GM23338 (cell line): Measurements from ENCODE around the gene CBFA2T3. TPM values are rescaled to one million over a fixed set of nuclear protein-coding genes. Genes with fewer than 3 reads are reported as not detected.

Experiments used
- ATAC-seq: fragments of 200-7000 bp; cut with Tn5 transposase; 3 replicates; pipeline ENCODE4 v1.9.1; 2020
- DNase-seq: peaks from one replicate; pipeline ENCODE4 v3.0.0-alpha.2; 2015; ENCODE audit warnings: low spot score
- H2AFZ ChIP-seq: fragments of 200-600 bp; sonication (generic); 2 replicates; pipeline ENCODE4 v1.8.0; 2016; ENCODE audit warnings: antibody characterized with exemption, mild to moderate bottlenecking, moderate library complexity
- H3F3A ChIP-seq: fragments of 200-600 bp; sonication (generic); replicated peaks from 2 replicates; pipeline ENCODE4 v1.8.0; 2017; ENCODE audit warnings: antibody characterized with exemption, mixed run types, low read depth
- H3K27ac ChIP-seq: fragments of 200-600 bp; sonication (generic); 2 replicates; pipeline ENCODE4 v1.6.1; 2016; ENCODE audit warnings: low read depth
- H3K27me3 ChIP-seq: fragments of 200-600 bp; sonication (generic); 2 replicates; pipeline ENCODE4 v1.8.0; 2016; ENCODE audit warnings: mild to moderate bottlenecking, mixed run types, moderate library complexity; ENCODE audit not compliant: insufficient read depth
- H3K36me3 ChIP-seq: fragments of 200-600 bp; sonication (generic); 2 replicates; pipeline ENCODE4 v1.8.0; 2016; ENCODE audit warnings: mild to moderate bottlenecking; ENCODE audit not compliant: insufficient read depth
- H3K4me1 ChIP-seq: fragments of 200-600 bp; sonication (generic); 2 replicates; pipeline ENCODE4 v1.8.0; 2016; ENCODE audit warnings: mild to moderate bottlenecking, moderate library complexity; ENCODE audit not compliant: insufficient read depth
- H3K4me2 ChIP-seq: fragments of 200-600 bp; sonication (generic); 2 replicates; pipeline ENCODE4 v1.7.1; 2017; ENCODE audit warnings: mixed run types
- H3K4me3 ChIP-seq: fragments of 200-600 bp; sonication (generic); 2 replicates; pipeline ENCODE4 v1.6.1; 2016; ENCODE audit warnings: mixed run types
- H3K79me2 ChIP-seq: fragments of 200-600 bp; sonication (generic); replicated peaks from 2 replicates; pipeline ENCODE4 v1.8.0; 2017; ENCODE audit warnings: mild to moderate bottlenecking; ENCODE audit not compliant: insufficient read depth
- H3K9me2 ChIP-seq: fragments of 200-600 bp; sonication (generic); 2 replicates; pipeline ENCODE4 v1.8.0; 2017; ENCODE audit not compliant: insufficient read depth
- H4K20me1 ChIP-seq: fragments of 200-600 bp; sonication (generic); replicated peaks from 2 replicates; pipeline ENCODE4 v1.8.0; 2017; ENCODE audit warnings: mild to moderate bottlenecking; ENCODE audit not compliant: insufficient read depth
- H3K27ac Mint-ChIP-seq: 2 replicates; pipeline ENCODE4 v1.8.0; 2020; ENCODE audit warnings: inconsistent platforms, mild to moderate bottlenecking, moderate library complexity, mixed read lengths
- H3K27me3 Mint-ChIP-seq: 3 replicates; pipeline ENCODE4 v1.8.0; 2022; ENCODE audit warnings: low read depth, mild to moderate bottlenecking, moderate library complexity, mixed read lengths, inconsistent platforms; ENCODE audit not compliant: insufficient read depth, poor library complexity
- H3K36me3 Mint-ChIP-seq: 3 replicates; pipeline ENCODE4 v1.8.0; 2021; ENCODE audit warnings: low read depth, mild to moderate bottlenecking, inconsistent platforms, moderate library complexity, mixed read lengths
- H3K4me1 Mint-ChIP-seq: 3 replicates; pipeline ENCODE4 v1.8.0; 2020; ENCODE audit warnings: mild to moderate bottlenecking, inconsistent platforms, mixed read lengths
- H3K4me3 Mint-ChIP-seq: 3 replicates; pipeline ENCODE4 v1.8.0; 2021; ENCODE audit warnings: moderate library complexity, mild to moderate bottlenecking, inconsistent platforms, mixed read lengths
- H3K9me3 Mint-ChIP-seq: 3 replicates; pipeline ENCODE4 v1.8.0; 2020; ENCODE audit warnings: moderate library complexity, mild to moderate bottlenecking, inconsistent platforms, mixed read lengths
- CREB1 ChIP-seq: fragments of 250-450 bp; sonication (Bioruptor Pico); IDR thresholded peaks from 2 replicates; pipeline ENCODE4 v1.5.0; 2020; ENCODE audit warnings: low read depth, mild to moderate bottlenecking, moderate library complexity
- CTCF ChIP-seq, 2 experiments: fragments of 200-600 bp in 1 of 2; sonication (generic) in 1 of 2; conservative IDR thresholded peaks; 2 replicates each; pipeline versions ENCODE4 v1.5.1 to v1.6.1; 2016 to 2017; ENCODE audit warnings: antibody characterized with exemption in 2 of 2, low read depth in 2 of 2, mild to moderate bottlenecking in 2 of 2, moderate library complexity in 1 of 2
- EZH2 ChIP-seq: fragments of 200-600 bp; sonication (generic); IDR thresholded peaks from one replicate; pipeline ENCODE4 v1.8.0; 2017; ENCODE audit warnings: antibody characterized with exemption, mild to moderate bottlenecking, low read depth; ENCODE audit not compliant: unreplicated experiment
- NANOG ChIP-seq: IDR thresholded peaks from 2 replicates; pipeline ENCODE4 v1.6.1; 2016; ENCODE audit warnings: antibody characterized with exemption, borderline replicate concordance
- POLR2AphosphoS5 ChIP-seq: IDR thresholded peaks from 2 replicates; pipeline ENCODE4 v1.6.1; 2016; ENCODE audit warnings: antibody characterized with exemption, low read depth
- REST ChIP-seq: IDR thresholded peaks from one replicate; pipeline ENCODE4 v1.6.1; 2018; ENCODE audit warnings: antibody characterized with exemption; ENCODE audit not compliant: unreplicated experiment
- ZNF462 ChIP-seq: fragments of 250-450 bp; sonication (Bioruptor Pico); IDR thresholded peaks from 2 replicates; pipeline ENCODE4 v1.5.0; 2020; ENCODE audit warnings: mild to moderate bottlenecking, moderate library complexity
- polyA plus RNA-seq: library from polyadenylated mRNA; unstranded; fragments of >200 nt; fragmentation: Nextera tagmentation; extraction: Ambion mirVana; gene quantifications from 2 replicates; pipeline ENCODE4 v1.2.1, GENCODE V29; 2016
- total RNA-seq: library from RNA; depleted of rRNA; stranded (reverse); fragments of >200 nt; shearing (Covaris generic); gene quantifications from 2 replicates; pipeline ENCODE4 v1.2.3, GENCODE V29; 2014
- TF ChIP-seq, protein P1 (sequence below): IDR thresholded peaks from 2 replicates; pipeline ENCODE4 v1.6.1; 2016; ENCODE audit warnings: antibody characterized with exemption

The CBFA2T3 gene
- total and polyA plus RNA-seq, 2 experiments from 2014 or later: 0.87 to 1.5 TPM

DNA sequence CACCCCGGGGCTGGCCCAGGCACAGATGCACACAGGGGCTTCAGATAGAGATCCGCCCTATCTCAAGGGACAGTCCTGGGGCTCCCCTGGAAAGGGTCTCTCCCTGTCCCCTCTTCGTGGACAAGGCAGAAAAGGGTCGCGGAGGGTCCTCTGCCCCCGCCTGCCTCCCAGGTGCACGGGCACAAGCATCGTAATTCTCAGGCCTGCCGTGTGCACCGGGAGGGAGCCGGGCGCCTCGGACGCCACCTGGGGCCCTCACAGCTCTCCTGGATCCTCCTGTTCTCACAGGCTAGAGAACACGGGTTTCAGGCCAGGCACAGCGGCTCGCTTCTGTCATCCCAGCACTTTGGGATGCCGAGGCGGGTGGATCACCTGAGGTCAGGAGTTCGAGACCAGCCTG is 98.7 kb downstream of the CBFA2T3 start:
- Histone ChIP-seq H4K20me1 (no peaks in the 10 kb centered on the region), H3K36me3 (no peaks in the 10 kb centered on the region), H3K9me2 (no peaks in the 10 kb centered on the region), H3K4me3 (no peak overlapping the region), H2AFZ (no peak overlapping the region), H3K4me1 (no peaks in the 10 kb centered on the region), H3K79me2 (no peaks in the 10 kb centered on the region), H3K4me2 (no peak overlapping the region), H3K27me3 (no peaks in the 10 kb centered on the region), H3F3A (no peaks in the 10 kb centered on the region), H3K27ac (no peak overlapping the region)
- no peaks in the 10 kb centered on the region; the same call in 2 of the 3 replicates for H3K4me1 Mint-ChIP-seq
- no peak for TF ChIP-seq CREB1 (CRISPR knock-in tag)
- no peak for TF ChIP-seq ZNF462
- TF ChIP-seq, protein P1, sequence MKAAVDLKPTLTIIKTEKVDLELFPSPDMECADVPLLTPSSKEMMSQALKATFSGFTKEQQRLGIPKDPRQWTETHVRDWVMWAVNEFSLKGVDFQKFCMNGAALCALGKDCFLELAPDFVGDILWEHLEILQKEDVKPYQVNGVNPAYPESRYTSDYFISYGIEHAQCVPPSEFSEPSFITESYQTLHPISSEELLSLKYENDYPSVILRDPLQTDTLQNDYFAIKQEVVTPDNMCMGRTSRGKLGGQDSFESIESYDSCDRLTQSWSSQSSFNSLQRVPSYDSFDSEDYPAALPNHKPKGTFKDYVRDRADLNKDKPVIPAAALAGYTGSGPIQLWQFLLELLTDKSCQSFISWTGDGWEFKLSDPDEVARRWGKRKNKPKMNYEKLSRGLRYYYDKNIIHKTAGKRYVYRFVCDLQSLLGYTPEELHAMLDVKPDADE: no peak
- TF ChIP-seq CTCF (conservative IDR thresholded peaks at IDR 0.05; ENCODE audit: low read depth in 2 of 2): no peak
- TF ChIP-seq REST: no peak
- TF ChIP-seq EZH2: no peak
- TF ChIP-seq NANOG: no peak
- TF ChIP-seq POLR2AphosphoS5: no peak
- no peak for ATAC-seq
- H3K27me3 Mint-ChIP-seq: peaks cover 19% of the 10 kb centered on the region
- no peaks in the 10 kb centered on the region; the same call in none of the 3 replicates for H3K9me3 Mint-ChIP-seq
- no peaks in the 10 kb centered on the region; the same call in 2 of the 3 replicates for H3K36me3 Mint-ChIP-seq
- H3K27ac Mint-ChIP-seq: no peak overlapping the region
- DNase-seq: no peak
- no peak overlapping the region for H3K4me3 Mint-ChIP-seq
